ENCODE data around the gene WDR74. TPM values are rescaled to one million over a fixed set of nuclear protein-coding genes. Genes with fewer than 3 reads are reported as not detected.

The WDR74 gene
- total and polyA plus RNA-seq, 2 of the 13 experiments (the other 11 are each of a cell fraction or from before 2014, with no cell fraction given), result 77.0 to 83.3 TPM

GRCh38 chr11:62788991-62789390 is 50.4 kb downstream of the WDR74 start:
- Histone ChIP-seq H3K36me3 (replicated peaks in 1 of 2; ENCODE audit: control insufficient read depth in 1 of 2, insufficient read depth in 2 of 2, low read length in 2 of 2) (peaks cover 10 to 28% of the 10 kb centered on the region in 2 experiments), H3K4me3 (replicated peaks in 1 of 3; ENCODE audit: insufficient read depth in 1 of 3, low read depth in 2 of 3, low read length in 3 of 3) (peak overlapping the region in 1 of 3 experiments; percentile 12; a peak in 2 of 6 replicates), H3K27ac (ENCODE audit: extremely low read length, insufficient read depth, low read length) (peak overlapping the region; percentile 11), H3K4me2 (ENCODE audit: low read depth, low read length) (peak overlapping the region; percentile 67; the same call in 1 of the 2 replicates), H4K20me1 (ENCODE audit: insufficient read depth, low read length) (no peaks in the 10 kb centered on the region), H2AFZ (ENCODE audit: low read length) (no peak overlapping the region), H3K4me1 (ENCODE audit: insufficient read depth, low read length) (peaks cover 53% of the 10 kb centered on the region), H3K9me3 (ENCODE audit: low read length) (no peaks in the 10 kb centered on the region), H3K79me2 (ENCODE audit: insufficient read depth, low read length) (peaks cover 34% of the 10 kb centered on the region), H3K9ac (ENCODE audit: insufficient read depth, low read depth, low read length) (no peak overlapping the region), H3K27me3 (ENCODE audit: control insufficient read depth in 1 of 2, insufficient read depth in 2 of 2, low read length in 2 of 2) (no peaks in the 10 kb centered on the region; a peak in 1 of 5 replicates)
- WGBS (ENCODE audit: low lambda C conversion rate), result 82% methylated on average over 5 of the region's 5 CpGs
- CTCF ChIA-PET (ENCODE audit: low intra/inter-chr PET ratio, low total read pairs), result no interaction called here
- DNase-seq (ENCODE audit: low spot score) (no peak), ATAC-seq (no peak), FAIRE-seq (no peak)
- in situ Hi-C loops (cut with HindIII; ENCODE audit: extremely low pct_ligation_motif_present, low pct_unique_long_range_greater_than_20kb), result loop anchor here (5.0 kb wide), 2 partner anchors 43 to 88 kb away; partner anchors contain the start of genes STX5 and TEX54
- intact Hi-C loops (cut with micrococcal nuclease; ENCODE audit: unreplicated experiment), result no loop called here
- BruUV-seq (replicated peaks), result no TSS peak
- TF ChIP-seq ZNF33B (CRISPR knock-in tag; IDR thresholded peaks at IDR 0.05), result no peak
- peak; percentile 6; the same call in 1 of the 2 replicates for TF ChIP-seq ZC3H13 (CRISPR knock-in tag; IDR thresholded peaks at IDR 0.05)
- TF ChIP-seq POLR2A (IDR thresholded peaks at IDR 0.05; ENCODE audit: insufficient read depth in 1 of 2, low read depth in 2 of 2, low read length in 2 of 2), result peak in 1 of 2 experiments; percentile 38; a peak in 1 of 4 replicates
- TF ChIP-seq POLR2AphosphoS5 (IDR thresholded peaks at IDR 0.05; ENCODE audit: low read depth, low read length), result 0 out of 2 replicates have a peak, but pooled peaks have one; percentile 18
- POLR2A ChIA-PET, result interaction anchor here (0.8 to 9.1 kb wide), 8 partner anchors 11 to 92 kb away, joined by 3 to 201 read pairs (median 10); partner anchors contain the start of genes HNRNPUL2, NXF1, SLC3A2 and TTC9C

DNA sequence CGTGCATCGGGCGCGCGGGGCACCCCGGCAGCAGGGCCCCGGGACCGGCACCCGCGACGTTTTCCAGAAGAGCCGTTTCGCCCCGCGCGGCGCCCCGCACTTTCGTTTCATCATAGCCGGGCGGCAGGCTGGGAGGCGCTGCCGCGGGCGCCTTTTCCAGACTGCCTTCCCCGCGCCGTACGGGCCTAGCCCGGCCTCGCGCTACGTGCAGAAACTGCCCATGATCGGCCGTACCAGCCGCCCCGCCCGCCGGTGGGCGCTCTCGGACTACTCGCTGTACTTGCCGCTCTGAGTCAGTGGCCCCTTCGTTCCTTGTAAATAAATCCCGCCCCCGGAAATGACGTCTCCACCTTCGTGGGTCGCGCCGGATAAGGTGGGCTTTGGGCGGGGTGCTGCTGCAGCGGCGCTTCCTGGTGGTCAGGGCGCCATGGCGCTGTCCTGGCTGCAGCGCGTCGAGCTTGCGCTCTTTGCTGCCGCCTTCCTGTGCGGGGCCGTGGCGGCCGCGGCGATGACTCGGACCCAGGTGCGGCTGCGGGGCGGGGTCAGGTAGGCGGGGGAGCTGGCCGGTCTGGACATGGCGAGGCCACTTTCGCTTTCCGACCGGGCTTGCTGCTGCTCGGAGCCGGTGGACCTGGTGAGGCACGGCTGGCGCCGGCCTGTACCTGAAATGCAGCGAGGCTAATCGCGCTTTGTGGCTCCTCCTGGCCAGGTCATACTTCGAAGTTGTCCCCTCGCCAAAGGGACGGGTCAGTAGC is 52.2 kb downstream of the WDR74 start, which contains the start of gene TMEM179B:
TSS of gene TMEM179B (plus strand) at position 398 of the 755 bp plus-strand sequence. CDS start at position 428, 30 bp downstream.
- ChIA-PET CTCF (ENCODE audit: low intra/inter-chr PET ratio, low total read pairs) (interaction anchor here (0.6 to 2.6 kb wide), 3 partner anchors 54 to 84 kb away, joined by 3 to 25 read pairs (median 13); no protein-coding TSS in a partner anchor), POLR2A (interaction anchor here (0.7 to 9.1 kb wide), 28 partner anchors 10 to 196 kb away, joined by 3 to 201 read pairs (median 5); partner anchors contain the start of genes C11orf98, CSKMT, HNRNPUL2 and NXF1)
- in situ Hi-C loops (cut with HindIII; ENCODE audit: extremely low pct_ligation_motif_present, low pct_unique_long_range_greater_than_20kb), result loop anchor here (5.0 kb wide), 2 partner anchors 45 to 90 kb away; partner anchors contain the start of genes STX5 and TEX54
- Histone ChIP-seq H4K20me1 (ENCODE audit: insufficient read depth, low read length) (no peaks in the 10 kb centered on the region), H3K79me2 (ENCODE audit: insufficient read depth, low read length) (peaks cover 31% of the 10 kb centered on the region), H3K4me2 (ENCODE audit: low read depth, low read length) (peak within 1 kb of the TSS; percentile 67), H2AFZ (ENCODE audit: low read length) (no peak within 1 kb of the TSS), H3K9me3 (ENCODE audit: low read length) (no peaks in the 10 kb centered on the region), H3K27ac (ENCODE audit: extremely low read length, insufficient read depth, low read length) (peak within 1 kb of the TSS; percentile 79), H3K4me1 (ENCODE audit: insufficient read depth, low read length) (peaks cover 45% of the 10 kb centered on the region), H3K27me3 (ENCODE audit: control insufficient read depth in 1 of 2, insufficient read depth in 2 of 2, low read length in 2 of 2) (no peaks in the 10 kb centered on the region; a peak in 1 of 5 replicates), H3K36me3 (replicated peaks in 1 of 2; ENCODE audit: control insufficient read depth in 1 of 2, insufficient read depth in 2 of 2, low read length in 2 of 2) (peaks cover 10 to 24% of the 10 kb centered on the region in 2 experiments), H3K4me3 (replicated peaks in 1 of 3; ENCODE audit: insufficient read depth in 1 of 3, low read depth in 2 of 3, low read length in 3 of 3) (peak within 1 kb of the TSS; percentile 65 to 88 (median 81)), H3K9ac (ENCODE audit: insufficient read depth, low read depth, low read length) (peak within 1 kb of the TSS; percentile 89)
- DNase-seq (ENCODE audit: low spot score), result peak; percentile 96
- 0% methylated on average over 3 of the region's 88 CpGs for WGBS (ENCODE audit: low lambda C conversion rate)
- peak; percentile 64 for FAIRE-seq
- intact Hi-C loops (cut with micrococcal nuclease; ENCODE audit: unreplicated experiment), result loop anchor here (2.0 kb wide), 5 partner anchors 18 to 94 kb away; partner anchors contain the start of genes NXF1, SLC3A2 and TTC9C
- no TSS peak for BruUV-seq (replicated peaks)
- ATAC-seq, result peak; percentile 77
- peak; percentile 71 for TF ChIP-seq ELF4 (CRISPR knock-in tag; IDR thresholded peaks at IDR 0.05; ENCODE audit: borderline replicate concordance)
- TF ChIP-seq ZNF749 (CRISPR knock-in tag; IDR thresholded peaks at IDR 0.05; ENCODE audit: borderline replicate concordance), result peak; percentile 88
- TF ChIP-seq CBX2 (IDR thresholded peaks at IDR 0.05; ENCODE audit: low read depth, low read length), result no peak
- no peak for TF ChIP-seq CBX2 (CRISPR knock-in tag; IDR thresholded peaks at IDR 0.05; ENCODE audit: low read depth)
- 0 out of 2 replicates have a peak, but pooled peaks have one; percentile 28 for TF ChIP-seq HMG20B (CRISPR knock-in tag; conservative IDR thresholded peaks at IDR 0.05)
- TF ChIP-seq BCLAF1 (IDR thresholded peaks at IDR 0.05), result no peak
- peak; percentile 84; the same call in 1 of the 2 replicates for TF ChIP-seq ZNF383 (CRISPR knock-in tag; IDR thresholded peaks at IDR 0.05; ENCODE audit: borderline replicate concordance)
- peak; percentile 31; the same call in 1 of the 2 replicates for TF ChIP-seq KLF13 (CRISPR knock-in tag; IDR thresholded peaks at IDR 0.05)
- no peak for TF ChIP-seq RBAK (CRISPR knock-in tag; IDR thresholded peaks at IDR 0.05)
- peak; percentile 88; the same call in 1 of the 2 replicates for TF ChIP-seq MEIS1 (CRISPR knock-in tag; IDR thresholded peaks at IDR 0.05; ENCODE audit: borderline replicate concordance)

Measured in HepG2 (cell line).